Measurements from ENCODE around the gene FSIP1. TPM values are rescaled to one million over a fixed set of nuclear protein-coding genes. Genes with fewer than 3 reads are reported as not detected.

FSIP1 gene
- total RNA-seq, 2 donors from 2014 or later = 0.67 to 1.7 TPM

DNA sequence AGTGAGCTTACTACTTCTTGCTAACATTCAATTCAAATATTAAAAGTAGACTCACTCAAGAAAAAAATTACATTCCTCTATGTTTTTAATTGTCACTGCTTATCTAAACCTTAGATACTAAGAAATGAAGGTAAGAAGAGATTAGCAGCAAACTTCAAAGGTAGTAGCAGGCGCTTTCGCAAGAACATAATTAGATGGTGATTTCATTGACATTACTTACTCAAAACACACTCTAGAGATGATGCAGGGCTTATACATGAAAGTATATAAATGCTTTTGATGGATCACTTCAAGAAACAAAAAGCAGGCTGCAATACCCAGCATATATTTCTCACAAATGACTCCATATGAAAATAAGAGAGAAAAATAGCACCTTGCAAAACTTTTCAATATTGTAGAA lies 86.8 kb downstream of the FSIP1 start:
- no peaks in the 10 kb centered on the region for H3K9me3 ChIP-seq (ENCODE audit: control insufficient read depth, low read length, poor library complexity, severe bottlenecking)
- ATAC-seq = no peak
- no peak overlapping the region for H3K4me3 Mint-ChIP-seq
- no peak overlapping the region for H3K27ac Mint-ChIP-seq
- H3K4me1 Mint-ChIP-seq = peaks cover 11% of the 10 kb centered on the region
- H3K36me3 Mint-ChIP-seq (ENCODE audit: low read depth) = no peaks in the 10 kb centered on the region
- H3K27me3 Mint-ChIP-seq = peaks cover 24% of the 10 kb centered on the region
- DNase-seq = no peak

DNA sequence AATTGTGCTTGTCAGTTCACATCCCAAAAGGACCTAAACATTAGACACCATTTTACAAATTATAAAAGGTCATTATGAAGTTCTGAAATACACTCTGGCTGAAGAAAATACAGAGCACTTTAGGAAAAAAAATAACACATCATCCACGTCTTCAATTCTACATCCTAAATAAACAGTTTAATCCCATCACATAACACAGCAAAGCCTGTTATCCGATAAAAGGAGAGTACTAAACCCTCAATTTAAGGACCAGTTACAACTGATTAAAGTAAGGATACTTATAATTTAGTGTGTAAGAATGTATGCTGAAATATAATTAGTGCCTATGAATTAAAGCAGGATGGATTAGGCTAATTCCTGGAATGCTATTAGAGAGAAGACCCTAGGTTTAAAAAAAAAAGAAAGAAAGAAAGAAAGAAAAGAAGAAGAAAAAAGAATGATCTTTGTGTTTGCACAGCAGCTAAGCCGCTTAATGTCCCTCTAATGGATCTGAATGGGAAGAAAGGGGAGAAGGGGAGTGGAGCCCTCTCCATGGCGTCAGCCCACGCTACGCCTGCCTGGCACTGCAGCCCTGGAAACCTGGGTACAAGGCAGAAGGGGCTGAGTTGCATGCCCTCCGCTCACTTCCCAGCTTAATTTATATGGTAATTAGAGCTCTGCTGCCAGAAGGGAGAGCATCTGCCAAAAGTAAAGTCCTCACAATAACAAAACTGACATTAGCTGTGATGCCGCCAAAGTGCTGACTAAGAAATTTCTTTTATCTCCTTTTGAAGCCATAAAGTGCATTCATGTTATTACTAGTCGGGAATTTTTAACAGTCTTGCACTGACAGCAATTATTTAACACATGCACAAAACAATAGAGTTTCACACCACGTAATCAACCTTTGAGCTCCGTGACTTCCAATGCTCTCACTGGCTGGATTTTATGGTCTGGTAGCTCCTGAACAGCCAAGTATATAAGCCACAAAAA lies 90.0 kb downstream of the FSIP1 start:
- peak overlapping the region; percentile 39 for H3K27ac Mint-ChIP-seq
- no peak for ATAC-seq
- no peak overlapping the region for H3K4me3 Mint-ChIP-seq
- H3K36me3 Mint-ChIP-seq (ENCODE audit: low read depth) = no peaks in the 10 kb centered on the region
- peaks cover 16% of the 10 kb centered on the region for H3K4me1 Mint-ChIP-seq
- DNase-seq = no peak
- H3K9me3 ChIP-seq (ENCODE audit: control insufficient read depth, low read length, poor library complexity, severe bottlenecking) = no peaks in the 10 kb centered on the region
- peaks cover 24% of the 10 kb centered on the region for H3K27me3 Mint-ChIP-seq

DNA sequence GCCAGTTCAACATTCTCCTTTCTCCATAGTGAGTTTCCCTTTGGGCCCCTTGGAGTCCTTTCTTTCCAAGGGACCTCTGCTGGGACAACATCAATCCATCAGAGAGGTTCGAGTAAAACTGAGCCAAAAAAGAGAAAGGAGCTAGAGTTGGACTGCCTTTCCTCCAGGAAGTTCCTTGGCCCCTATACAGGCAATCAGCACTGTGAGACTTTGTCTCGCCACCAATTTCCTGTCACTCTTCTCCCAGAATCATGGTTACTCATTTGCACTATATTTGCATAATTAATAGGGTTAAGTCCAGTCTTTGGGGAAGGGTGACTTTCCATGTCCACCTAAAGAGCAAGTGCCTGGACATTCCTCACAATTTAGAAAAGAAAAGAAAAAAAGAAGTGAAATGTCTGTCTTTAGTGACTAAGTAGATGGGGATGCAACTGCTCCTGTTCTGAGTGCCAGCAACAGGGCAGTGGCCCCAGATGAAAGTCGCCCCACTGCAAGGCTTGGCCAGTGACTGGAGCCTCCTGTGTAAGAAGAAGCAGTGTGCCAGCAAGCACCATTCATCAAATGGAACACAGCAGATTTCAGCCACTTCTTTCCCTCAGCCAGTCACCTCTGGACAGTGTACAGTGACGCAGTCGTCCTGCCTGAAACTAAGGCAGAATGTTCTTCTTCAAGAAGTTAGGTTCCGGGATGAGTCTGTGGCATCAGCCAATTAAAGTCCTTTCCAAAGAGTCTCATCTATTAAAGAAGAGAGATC lies 91.6 kb downstream of the FSIP1 start:
- ATAC-seq (no peak), DNase-seq (no peak)
- Mint-ChIP-seq H3K36me3 (ENCODE audit: low read depth) (no peaks in the 10 kb centered on the region), H3K4me3 (no peak overlapping the region), H3K27ac (no peak overlapping the region), H3K4me1 (peaks cover 16% of the 10 kb centered on the region), H3K27me3 (peaks cover 24% of the 10 kb centered on the region)
- no peaks in the 10 kb centered on the region for H3K9me3 ChIP-seq (ENCODE audit: control insufficient read depth, low read length, poor library complexity, severe bottlenecking)

DNA sequence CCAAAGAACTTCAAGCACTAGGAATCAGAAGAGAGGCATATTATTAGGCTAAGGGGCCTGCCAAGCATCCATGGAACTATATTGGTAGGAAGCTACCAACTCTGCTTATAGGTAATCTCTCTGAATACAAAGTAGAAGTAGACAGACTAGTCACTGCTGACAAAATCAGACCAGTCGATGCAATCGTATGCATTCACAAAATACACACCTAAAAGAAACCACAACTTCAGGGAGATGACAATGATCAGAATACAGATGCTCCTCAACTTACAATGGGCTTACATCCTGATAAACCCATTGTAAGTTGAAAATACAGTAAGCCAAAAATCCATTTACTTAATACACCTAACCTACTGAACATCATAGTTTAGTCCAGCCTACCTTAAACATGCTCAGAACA lies 94.7 kb downstream of the FSIP1 start:
- ATAC-seq (no peak), DNase-seq (no peak)
- H3K36me3 Mint-ChIP-seq (ENCODE audit: low read depth) = no peaks in the 10 kb centered on the region
- no peak overlapping the region for H3K4me3 Mint-ChIP-seq
- no peaks in the 10 kb centered on the region for H3K9me3 ChIP-seq (ENCODE audit: control insufficient read depth, low read length, poor library complexity, severe bottlenecking)
- peaks cover 17% of the 10 kb centered on the region for H3K27me3 Mint-ChIP-seq
- peaks cover 22% of the 10 kb centered on the region for H3K4me1 Mint-ChIP-seq
- no peak overlapping the region for H3K27ac Mint-ChIP-seq

DNA sequence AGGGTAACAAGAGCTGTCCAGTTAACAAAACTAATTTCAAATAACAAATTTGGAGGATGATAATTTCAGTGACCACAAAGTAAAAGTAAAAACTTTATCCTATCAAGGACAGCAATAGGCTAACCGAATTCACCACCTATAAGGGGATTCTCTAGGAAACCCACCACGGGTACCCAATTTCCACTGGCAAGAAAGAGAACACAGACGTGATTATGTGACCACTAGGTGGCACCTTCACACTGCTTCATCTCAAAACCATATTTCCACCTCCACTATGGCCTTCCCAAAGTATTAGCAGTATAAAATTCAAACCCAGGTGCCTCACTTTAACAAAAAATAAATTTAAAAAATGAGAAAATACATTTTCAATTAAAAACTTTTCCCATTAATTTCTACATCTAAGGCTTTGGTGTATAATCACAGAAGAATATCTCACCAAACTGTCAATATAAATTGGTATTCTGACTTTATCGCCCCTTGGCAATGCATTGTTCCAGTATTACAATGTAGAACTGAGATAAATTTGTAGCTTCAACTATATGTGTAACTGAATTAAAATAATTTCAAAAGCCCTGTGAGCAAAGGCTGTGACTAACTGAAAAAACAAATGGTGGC lies 96.5 kb downstream of the FSIP1 start:
- H3K27me3 Mint-ChIP-seq = no peaks in the 10 kb centered on the region
- ATAC-seq (peak; percentile 47), DNase-seq (peak in 1 of 3 donors; percentile 20)
- no peaks in the 10 kb centered on the region for H3K36me3 Mint-ChIP-seq (ENCODE audit: low read depth)
- H3K27ac Mint-ChIP-seq = peak overlapping the region; percentile 73
- H3K9me3 ChIP-seq (ENCODE audit: control insufficient read depth, low read length, poor library complexity, severe bottlenecking) = no peaks in the 10 kb centered on the region
- peaks cover 19% of the 10 kb centered on the region for H3K4me1 Mint-ChIP-seq
- H3K4me3 Mint-ChIP-seq = no peak overlapping the region

DNA sequence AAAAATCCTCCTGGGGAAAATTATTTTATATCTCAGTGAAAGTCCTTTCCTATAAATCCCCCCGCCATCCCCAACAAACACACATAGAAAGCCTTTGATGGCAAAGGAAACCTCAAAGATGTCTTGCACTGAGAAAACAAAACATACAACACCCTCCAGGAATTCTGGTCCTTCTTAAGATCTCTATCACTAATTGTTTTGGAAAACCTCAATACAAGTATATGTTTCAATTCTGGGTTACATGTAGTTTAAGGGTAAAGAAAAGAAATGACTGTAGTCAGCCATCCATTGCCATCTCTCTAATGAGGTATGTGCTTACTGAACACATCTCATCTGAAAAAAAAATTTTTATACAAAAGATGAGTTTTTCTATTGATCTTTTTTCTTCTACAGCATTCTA lies 97.3 kb downstream of the FSIP1 start:
- no peaks in the 10 kb centered on the region for H3K36me3 Mint-ChIP-seq (ENCODE audit: low read depth)
- H3K9me3 ChIP-seq (ENCODE audit: control insufficient read depth, low read length, poor library complexity, severe bottlenecking) = no peaks in the 10 kb centered on the region
- ATAC-seq (no peak), DNase-seq (no peak)
- no peak overlapping the region for H3K4me3 Mint-ChIP-seq
- peak overlapping the region; percentile 73 for H3K27ac Mint-ChIP-seq
- peaks cover 17% of the 10 kb centered on the region for H3K4me1 Mint-ChIP-seq
- no peaks in the 10 kb centered on the region for H3K27me3 Mint-ChIP-seq

DNA sequence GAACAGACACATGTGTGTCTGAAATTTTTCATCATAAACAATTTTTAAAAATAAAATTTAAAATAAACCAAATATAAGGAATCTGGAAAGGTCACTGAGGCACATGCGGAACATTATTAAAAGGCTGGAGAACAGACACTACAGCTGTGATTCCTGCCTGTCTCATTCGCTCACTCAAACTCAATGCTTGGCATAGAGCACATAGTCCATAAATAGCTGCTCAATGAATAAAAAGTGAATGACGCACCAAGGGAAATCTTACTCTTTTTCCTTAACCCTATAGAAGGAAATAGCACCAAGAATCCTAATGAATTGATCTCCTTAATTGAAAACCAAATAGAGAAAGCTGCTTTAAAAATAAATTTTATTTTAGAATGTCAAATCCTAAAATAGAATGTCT lies 98.4 kb downstream of the FSIP1 start:
- no peaks in the 10 kb centered on the region for H3K36me3 Mint-ChIP-seq (ENCODE audit: low read depth)
- H3K4me3 Mint-ChIP-seq = no peak overlapping the region
- ATAC-seq (no peak), DNase-seq (no peak)
- H3K9me3 ChIP-seq (ENCODE audit: control insufficient read depth, low read length, poor library complexity, severe bottlenecking) = no peaks in the 10 kb centered on the region
- H3K27me3 Mint-ChIP-seq = no peaks in the 10 kb centered on the region
- H3K4me1 Mint-ChIP-seq = peaks cover 17% of the 10 kb centered on the region
- H3K27ac Mint-ChIP-seq = no peak overlapping the region

DNA sequence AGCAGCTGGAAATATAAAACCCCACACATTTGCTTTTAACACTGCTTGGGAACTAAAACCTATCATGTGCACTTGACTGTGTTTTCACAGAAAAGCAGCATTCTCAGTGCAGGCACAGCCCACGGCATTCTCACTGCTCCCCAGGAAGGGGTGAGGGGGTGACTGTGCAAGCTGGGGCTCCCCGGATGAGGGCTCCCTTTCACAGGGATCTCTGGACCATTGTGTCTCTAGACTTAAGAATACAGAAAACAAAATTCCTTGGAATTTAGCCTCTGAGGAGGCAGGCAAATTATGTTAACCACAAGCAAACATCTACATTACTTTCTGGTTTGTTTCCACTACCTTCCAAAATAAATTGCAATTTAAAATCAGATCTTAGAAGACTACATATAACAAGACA lies 100.3 kb downstream of the FSIP1 start:
- DNase-seq = no peak
- H3K4me3 Mint-ChIP-seq = no peak overlapping the region
- no peaks in the 10 kb centered on the region for H3K9me3 ChIP-seq (ENCODE audit: control insufficient read depth, low read length, poor library complexity, severe bottlenecking)
- H3K36me3 Mint-ChIP-seq (ENCODE audit: low read depth) = no peaks in the 10 kb centered on the region
- no peak overlapping the region for H3K27ac Mint-ChIP-seq
- no peaks in the 10 kb centered on the region for H3K27me3 Mint-ChIP-seq
- peaks cover 11% of the 10 kb centered on the region for H3K4me1 Mint-ChIP-seq
- ATAC-seq = no peak

DNA sequence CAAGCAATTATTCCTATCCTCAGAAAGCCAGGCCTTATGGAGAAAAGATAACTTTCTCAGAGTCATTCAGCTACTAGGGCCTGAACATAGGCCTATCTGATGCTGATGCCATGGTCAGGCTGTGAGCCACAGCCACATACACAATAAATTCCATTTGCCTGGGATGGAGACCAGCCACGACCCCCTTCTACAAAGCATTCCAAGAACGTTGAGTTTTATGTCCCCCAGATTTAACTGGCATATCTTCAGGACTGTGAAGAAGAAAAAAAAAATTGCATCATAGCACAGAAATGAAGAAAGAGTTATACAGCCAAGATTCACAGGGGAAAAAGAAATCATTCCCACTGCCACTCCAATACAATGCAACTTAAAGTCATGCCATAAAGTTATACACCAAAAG lies 101.8 kb downstream of the FSIP1 start:
- H3K4me3 Mint-ChIP-seq = no peak overlapping the region
- no peak overlapping the region for H3K27ac Mint-ChIP-seq
- peaks cover 9% of the 10 kb centered on the region for H3K4me1 Mint-ChIP-seq
- no peaks in the 10 kb centered on the region for H3K27me3 Mint-ChIP-seq
- H3K9me3 ChIP-seq (ENCODE audit: control insufficient read depth, low read length, poor library complexity, severe bottlenecking) = no peaks in the 10 kb centered on the region
- H3K36me3 Mint-ChIP-seq (ENCODE audit: low read depth) = no peaks in the 10 kb centered on the region
- no peak for ATAC-seq
- DNase-seq = no peak

DNA sequence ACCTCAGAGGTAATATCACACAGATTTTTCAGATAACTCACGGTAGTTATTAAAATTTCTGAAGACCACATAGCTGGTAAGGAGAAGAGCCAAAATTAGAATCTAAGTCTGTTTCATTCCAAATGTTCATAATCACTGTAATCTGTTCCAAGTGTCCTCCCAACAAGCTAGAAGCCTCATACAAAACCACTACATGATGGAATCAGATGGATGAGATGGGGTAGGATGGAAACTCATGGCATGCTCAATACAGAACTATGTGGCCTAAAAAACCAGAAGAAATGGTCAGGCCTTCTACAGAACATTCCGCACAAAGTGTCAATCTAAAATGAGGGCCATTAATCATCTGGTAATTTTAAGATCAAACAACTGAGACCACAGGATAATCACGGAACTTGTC lies 110.0 kb downstream of the FSIP1 start:
- Mint-ChIP-seq H3K4me3 (no peak overlapping the region), H3K4me1 (peaks cover 3% of the 10 kb centered on the region), H3K36me3 (ENCODE audit: low read depth) (no peaks in the 10 kb centered on the region), H3K27ac (no peak overlapping the region), H3K27me3 (no peaks in the 10 kb centered on the region)
- DNase-seq (no peak), ATAC-seq (no peak)
- H3K9me3 ChIP-seq (ENCODE audit: control insufficient read depth, low read length, poor library complexity, severe bottlenecking) = no peaks in the 10 kb centered on the region

DNA sequence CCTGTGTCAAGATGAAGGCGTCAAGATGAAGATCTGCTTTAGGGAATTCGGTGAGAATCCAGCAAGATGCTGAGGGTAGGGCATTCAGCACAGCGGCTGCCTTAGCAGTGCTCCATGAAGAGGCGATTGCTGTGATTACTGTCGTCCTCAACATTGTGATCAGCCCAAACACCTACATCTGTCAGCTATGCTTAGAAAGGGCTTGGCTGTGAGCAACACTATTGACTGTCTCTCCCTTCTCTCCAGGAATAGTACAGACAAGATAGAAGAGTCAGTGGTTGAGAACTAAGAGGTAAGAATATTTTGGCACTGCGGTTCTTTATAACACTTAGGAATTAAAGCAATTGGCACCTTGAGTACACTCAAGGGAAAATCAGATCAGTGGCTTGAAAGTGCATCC lies 110.5 kb downstream of the FSIP1 start:
- Mint-ChIP-seq H3K27ac (peak overlapping the region; percentile 27), H3K4me3 (no peak overlapping the region), H3K27me3 (no peaks in the 10 kb centered on the region), H3K36me3 (ENCODE audit: low read depth) (no peaks in the 10 kb centered on the region), H3K4me1 (peaks cover 3% of the 10 kb centered on the region)
- ATAC-seq (no peak), DNase-seq (no peak)
- no peaks in the 10 kb centered on the region for H3K9me3 ChIP-seq (ENCODE audit: control insufficient read depth, low read length, poor library complexity, severe bottlenecking)

DNA sequence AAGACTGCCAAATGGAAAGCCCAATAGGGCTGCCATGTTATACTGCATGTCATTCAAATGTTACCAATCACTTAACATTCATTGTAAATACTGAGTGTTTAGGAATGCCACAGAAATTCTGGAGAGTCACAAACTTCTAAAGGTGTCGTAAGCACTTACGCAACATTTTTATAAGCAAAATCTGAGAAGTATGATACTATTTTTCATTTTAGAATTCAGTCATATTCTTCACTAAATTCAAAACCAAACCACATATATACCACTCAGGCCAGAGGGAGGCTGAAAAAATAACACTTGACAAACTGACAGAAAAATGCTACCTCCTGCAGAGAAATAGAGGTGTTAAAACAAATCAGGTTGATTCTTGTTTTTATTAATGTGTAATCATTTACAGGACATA lies 112.0 kb downstream of the FSIP1 start:
- no peak for ATAC-seq
- Mint-ChIP-seq H3K4me1 (peaks cover 5% of the 10 kb centered on the region), H3K4me3 (no peak overlapping the region), H3K27ac (no peak overlapping the region), H3K36me3 (ENCODE audit: low read depth) (no peaks in the 10 kb centered on the region), H3K27me3 (no peaks in the 10 kb centered on the region)
- H3K9me3 ChIP-seq (ENCODE audit: control insufficient read depth, low read length, poor library complexity, severe bottlenecking) = no peaks in the 10 kb centered on the region
- DNase-seq = no peak

DNA sequence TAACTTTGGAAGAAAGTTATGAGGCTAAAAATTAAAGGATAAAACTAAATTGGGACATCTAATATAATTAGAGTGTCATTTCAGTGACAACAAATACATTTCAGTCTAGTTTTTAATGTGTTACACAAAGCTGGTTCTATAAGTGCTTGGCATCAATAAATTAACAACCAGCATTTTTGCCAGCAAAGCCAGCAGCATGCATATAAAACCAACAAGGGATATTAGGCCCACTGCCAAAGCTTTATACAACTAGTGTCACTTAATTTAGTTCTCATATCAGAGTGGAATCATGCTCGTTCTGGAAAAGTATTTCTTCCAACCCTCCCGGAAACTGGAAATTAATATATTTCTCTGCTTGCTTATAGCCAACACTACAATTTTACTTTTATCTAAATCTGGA lies 113.0 kb downstream of the FSIP1 start:
- Mint-ChIP-seq H3K27me3 (no peaks in the 10 kb centered on the region), H3K36me3 (ENCODE audit: low read depth) (no peaks in the 10 kb centered on the region), H3K27ac (peak overlapping the region; percentile 24), H3K4me3 (no peak overlapping the region), H3K4me1 (peaks cover 5% of the 10 kb centered on the region)
- H3K9me3 ChIP-seq (ENCODE audit: control insufficient read depth, low read length, poor library complexity, severe bottlenecking) = no peaks in the 10 kb centered on the region
- DNase-seq (no peak), ATAC-seq (no peak)
